ENCODE results near the gene GALNT16. TPM values are rescaled to one million over a fixed set of nuclear protein-coding genes. Genes with fewer than 3 reads are reported as not detected.
"Not testable (repeated sequence)": the region's sequence is repeated elsewhere in the genome, so short reads cannot be mapped to it uniquely, and the experiment has no call there.

GALNT16 gene
- total RNA-seq, 2 donors from 2014 or later: 18.2 to 23.4 TPM

GRCh38 chr14:69372146-69372545 lies 112.2 kb downstream of the GALNT16 start:
- intact Hi-C loops (cut with DNase I): no loop called here
- DNase-seq (ENCODE audit: low spot score): no peak

- intact Hi-C loops (cut with DNase I): no loop called here
- DNase-seq (ENCODE audit: low spot score): no peak
Measured at GRCh38 chr14:69373104-69373503, 113.1 kb downstream of the GALNT16 start.

- no peak for DNase-seq (ENCODE audit: low spot score)
- intact Hi-C loops (cut with DNase I): no loop called here
Measured at GRCh38 chr14:69374235-69374634, 114.3 kb downstream of the GALNT16 start.

- intact Hi-C loops (cut with DNase I): no loop called here
Measured at GRCh38 chr14:69375182-69375581, 115.2 kb downstream of the GALNT16 start.

GRCh38 chr14:69375722-69376121 lies 115.8 kb downstream of the GALNT16 start:
- no peak for DNase-seq (ENCODE audit: low spot score)
- intact Hi-C loops (cut with DNase I): no loop called here

More at GRCh38 chr14:69375182-69375581, 115.2 kb downstream of the GALNT16 start:
- no peak for DNase-seq (ENCODE audit: low spot score)

- DNase-seq (ENCODE audit: low spot score): no peak
- intact Hi-C loops (cut with DNase I): no loop called here
Measured at GRCh38 chr14:69376439-69376838, 116.5 kb downstream of the GALNT16 start.

GRCh38 chr14:69378274-69378673 lies 118.3 kb downstream of the GALNT16 start:
- intact Hi-C loops (cut with DNase I): no loop called here

GRCh38 chr14:69387311-69387710 lies 127.4 kb downstream of the GALNT16 start:
- no peak for DNase-seq (ENCODE audit: low spot score)
- intact Hi-C loops (cut with DNase I): no loop called here

More at GRCh38 chr14:69378274-69378673, 118.3 kb downstream of the GALNT16 start:
- no peak for DNase-seq (ENCODE audit: low spot score)

GRCh38 chr14:69391400-69391799 lies 131.4 kb downstream of the GALNT16 start:
- DNase-seq (ENCODE audit: low spot score); intact Hi-C loops (cut with DNase I): not testable (repeated sequence)

GRCh38 chr14:69392481-69392880 lies 132.5 kb downstream of the GALNT16 start:
- intact Hi-C loops (cut with DNase I): no loop called here
- DNase-seq (ENCODE audit: low spot score): no peak

GRCh38 chr14:69395929-69396328 lies 136.0 kb downstream of the GALNT16 start:
- intact Hi-C loops (cut with DNase I): no loop called here
- DNase-seq (ENCODE audit: low spot score): no peak

GRCh38 chr14:69398053-69398817 lies 138.3 kb downstream of the GALNT16 start, which contains the start of the genes ERH and SLC39A9:
Gene ERH, minus strand, starts transcription at chr14:69398299. Its CDS starts 66 bp downstream, at chr14:69398233.
Gene SLC39A9, plus strand, starts transcription at chr14:69398692. Its CDS starts 678 bp downstream, at chr14:69399370.
- intact Hi-C loops (cut with DNase I): no loop called here
- DNase-seq (ENCODE audit: low spot score): peak; percentile 99

GRCh38 chr14:69398818-69399210 lies 138.9 kb downstream of the GALNT16 start:
- DNase-seq (ENCODE audit: low spot score): no peak

GRCh38 chr14:69399750-69400149 lies 139.8 kb downstream of the GALNT16 start:
- DNase-seq (ENCODE audit: low spot score): no peak
- intact Hi-C loops (cut with DNase I): no loop called here

More at GRCh38 chr14:69398818-69399210, 138.9 kb downstream of the GALNT16 start:
- intact Hi-C loops (cut with DNase I): no loop called here

GRCh38 chr14:69400154-69400553 lies 140.2 kb downstream of the GALNT16 start:
- intact Hi-C loops (cut with DNase I): no loop called here

GRCh38 chr14:69401841-69402240 lies 141.9 kb downstream of the GALNT16 start:
- intact Hi-C loops (cut with DNase I): no loop called here
- no peak for DNase-seq (ENCODE audit: low spot score)

More at GRCh38 chr14:69400154-69400553, 140.2 kb downstream of the GALNT16 start:
- DNase-seq (ENCODE audit: low spot score): no peak

- DNase-seq (ENCODE audit: low spot score): no peak
- intact Hi-C loops (cut with DNase I): no loop called here
Measured at GRCh38 chr14:69404478-69404877, 144.5 kb downstream of the GALNT16 start.

GRCh38 chr14:69404883-69405282 lies 144.9 kb downstream of the GALNT16 start:
- DNase-seq (ENCODE audit: low spot score): no peak
- intact Hi-C loops (cut with DNase I): no loop called here

GRCh38 chr14:69405762-69406161 lies 145.8 kb downstream of the GALNT16 start:
- intact Hi-C loops (cut with DNase I): no loop called here
- DNase-seq (ENCODE audit: low spot score): no peak
